Activated T-cell treated with anti-CD3 and anti-CD28 coated beads, Interleukin-2, amount 50 U/mL, for 72 hours (primary cell): ENCODE measurements around the gene TRIM75. TPM values are rescaled to one million over a fixed set of nuclear protein-coding genes. Genes with fewer than 3 reads are reported as not detected.
A peak's percentile ranks its signal among the peaks of the same experiment; 100 is the strongest.
"Not testable (repeated sequence)": the region's sequence is repeated elsewhere in the genome, so short reads cannot be mapped to it uniquely, and the experiment has no call there.

ENCODE experiments used
- ATAC-seq, 2 donors: fragments of 150-1000 bp; cut with Tn5 transposase; replicated peaks in 1 of 2; 2 replicates each; pipeline ENCODE4 v1.10.0; 2021; ENCODE audit warnings: moderate library complexity in 2 of 2, mild to moderate bottlenecking in 1 of 2
- DNase-seq, 2 donors: peaks; one replicate each; pipeline ENCODE4 v3.0.0; 2021 to 2022; ENCODE audit warnings: mixed read lengths in 1 of 2
- H3K27ac Mint-ChIP-seq: one replicate; pipeline ENCODE4 v1.8.0; 2022; ENCODE audit warnings: mild to moderate bottlenecking, moderate library complexity, mixed read lengths
- H3K27me3 Mint-ChIP-seq: one replicate; pipeline ENCODE4 v1.8.0; 2022; ENCODE audit warnings: low read depth, mixed read lengths
- H3K36me3 Mint-ChIP-seq, 2 donors: one replicate each; pipeline ENCODE4 v1.8.0; 2022; ENCODE audit warnings: mixed read lengths in 2 of 2, mild to moderate bottlenecking in 1 of 2; ENCODE audit not compliant: insufficient read depth in 2 of 2
- H3K4me1 Mint-ChIP-seq: one replicate; pipeline ENCODE4 v1.8.0; 2022; ENCODE audit warnings: low read depth, mixed read lengths
- H3K4me3 Mint-ChIP-seq, 2 donors: one replicate each; pipeline ENCODE4 v1.8.0; 2022; ENCODE audit warnings: mild to moderate bottlenecking in 2 of 2, mixed read lengths in 2 of 2, moderate library complexity in 2 of 2
- H3K9me3 Mint-ChIP-seq, 2 donors: one replicate each; pipeline ENCODE4 v1.8.0; 2022; ENCODE audit warnings: mixed read lengths in 2 of 2
- total RNA-seq, 2 donors: library from RNA; stranded (reverse); gene quantifications; one replicate each; pipeline ENCODE4 v1.2.3, GENCODE V29; 2022

Gene TRIM75
- not detected for total RNA-seq

DNA sequence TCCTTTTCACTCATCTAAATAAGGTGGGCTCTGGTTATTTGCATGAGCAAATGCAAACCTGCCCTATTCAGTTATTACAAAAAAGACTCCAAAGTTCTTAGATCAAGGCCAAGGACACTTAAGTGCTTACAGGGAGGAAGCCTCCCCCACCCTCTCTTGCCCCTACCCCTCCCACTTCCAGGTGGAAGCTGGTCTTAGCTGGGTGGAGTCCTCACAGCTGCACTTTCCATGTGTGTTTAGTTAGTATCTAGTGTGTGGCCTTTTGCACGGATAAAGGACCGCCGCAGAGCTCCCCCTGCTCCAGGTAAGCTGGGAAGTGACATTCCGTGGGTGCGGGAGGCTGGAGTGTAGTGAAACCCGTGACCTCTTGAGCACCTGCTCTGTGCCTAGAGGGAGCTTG is at the start of gene TRIM75:
Gene TRIM75 (plus strand): TSS at position 222 of the 400 bp plus-strand sequence. CDS start 5,282 bp downstream, outside the sequence.
- Mint-ChIP-seq H3K27me3 (no peaks in the 10 kb centered on the region), H3K4me1 (no peaks in the 10 kb centered on the region), H3K4me3 (no peak within 1 kb of the TSS), H3K27ac (no peak within 1 kb of the TSS), H3K36me3 (no peaks in the 10 kb centered on the region), H3K9me3 (no peaks in the 10 kb centered on the region)
- ATAC-seq (no peak), DNase-seq (no peak)

DNA sequence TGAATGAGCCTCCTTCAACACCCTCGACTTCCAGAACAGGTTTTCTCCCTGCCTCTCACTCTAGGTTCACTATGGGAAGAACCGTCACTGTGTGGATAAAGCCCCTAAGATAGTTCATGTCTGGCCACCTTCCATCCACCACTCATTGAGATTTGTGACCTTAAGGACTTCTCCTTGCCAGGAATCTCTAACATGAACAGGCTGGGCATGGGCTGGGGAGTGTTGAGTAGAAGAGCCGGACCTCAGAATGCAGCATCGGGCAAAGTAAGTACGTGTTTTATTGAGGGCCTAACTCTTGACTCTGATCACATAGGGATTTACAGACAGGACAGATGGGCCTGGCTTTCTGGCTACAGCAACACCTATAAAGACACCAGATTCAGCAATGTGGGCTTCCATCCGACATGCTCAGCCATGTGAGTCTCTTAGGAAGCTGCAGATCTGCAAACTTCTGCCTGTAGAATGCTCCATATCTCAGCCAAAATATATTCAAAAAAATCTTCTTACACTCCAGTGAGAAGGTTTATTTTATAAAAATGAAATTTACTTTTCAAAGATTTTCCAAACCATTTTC is 48.2 kb upstream of the TRIM75 start:
- no peak for DNase-seq
- peaks cover 36% of the 10 kb centered on the region for H3K27me3 Mint-ChIP-seq
- H3K36me3 Mint-ChIP-seq, result no peaks in the 10 kb centered on the region
- H3K27ac Mint-ChIP-seq, result no peak overlapping the region
- no peaks in the 10 kb centered on the region for H3K9me3 Mint-ChIP-seq
- H3K4me1 Mint-ChIP-seq, result peaks cover 13% of the 10 kb centered on the region
- no peak for ATAC-seq
- H3K4me3 Mint-ChIP-seq, result no peak overlapping the region

DNA sequence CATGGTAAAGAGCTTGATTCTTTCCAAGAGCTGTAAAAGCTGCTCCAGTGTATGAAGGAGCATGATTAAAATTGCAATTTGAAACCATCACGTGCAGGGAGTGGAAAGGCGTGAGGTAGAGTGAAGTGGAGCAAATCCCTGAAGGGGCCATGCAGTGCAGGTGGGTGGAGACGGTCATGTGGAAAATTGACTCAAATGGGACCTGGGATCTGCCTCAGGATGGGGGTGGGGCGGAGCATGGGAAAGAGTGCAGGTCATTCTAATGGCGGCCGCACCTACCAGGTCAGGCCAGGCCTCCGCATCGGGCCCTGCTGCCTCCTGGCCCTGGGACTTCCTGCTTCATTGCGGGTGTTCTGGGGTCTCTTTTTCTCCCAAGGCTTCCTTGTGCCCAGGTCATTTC is 47.2 kb upstream of the TRIM75 start:
- Mint-ChIP-seq H3K27ac (no peak overlapping the region), H3K27me3 (peaks cover 46% of the 10 kb centered on the region), H3K4me1 (peaks cover 13% of the 10 kb centered on the region), H3K36me3 (no peaks in the 10 kb centered on the region), H3K4me3 (no peak overlapping the region), H3K9me3 (no peaks in the 10 kb centered on the region)
- DNase-seq, result no peak
- ATAC-seq, result no peak

DNA sequence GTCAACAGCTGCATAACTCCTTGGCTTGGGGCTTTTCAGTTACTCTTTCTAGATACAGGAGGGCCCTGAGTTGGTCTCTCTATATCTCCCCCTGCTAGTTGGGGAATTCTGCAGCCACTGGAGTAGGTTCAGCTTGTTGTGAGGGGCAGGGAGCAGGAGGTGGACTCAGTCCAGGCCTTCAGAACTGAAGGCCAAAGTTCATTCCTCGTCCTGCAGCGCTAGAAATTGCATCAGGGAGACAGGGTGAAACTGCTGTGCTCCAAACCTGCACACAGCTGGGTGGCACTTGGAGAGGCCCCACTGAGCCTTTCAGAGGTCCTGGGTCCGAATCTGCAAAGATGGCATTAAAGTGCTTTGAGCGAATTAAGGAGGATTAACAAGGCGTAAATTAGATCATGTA is 46.8 kb upstream of the TRIM75 start:
- Mint-ChIP-seq H3K27me3 (peaks cover 50% of the 10 kb centered on the region), H3K4me1 (peaks cover 13% of the 10 kb centered on the region), H3K27ac (no peak overlapping the region), H3K4me3 (no peak overlapping the region), H3K9me3 (no peaks in the 10 kb centered on the region), H3K36me3 (no peaks in the 10 kb centered on the region)
- ATAC-seq (no peak), DNase-seq (no peak)

DNA sequence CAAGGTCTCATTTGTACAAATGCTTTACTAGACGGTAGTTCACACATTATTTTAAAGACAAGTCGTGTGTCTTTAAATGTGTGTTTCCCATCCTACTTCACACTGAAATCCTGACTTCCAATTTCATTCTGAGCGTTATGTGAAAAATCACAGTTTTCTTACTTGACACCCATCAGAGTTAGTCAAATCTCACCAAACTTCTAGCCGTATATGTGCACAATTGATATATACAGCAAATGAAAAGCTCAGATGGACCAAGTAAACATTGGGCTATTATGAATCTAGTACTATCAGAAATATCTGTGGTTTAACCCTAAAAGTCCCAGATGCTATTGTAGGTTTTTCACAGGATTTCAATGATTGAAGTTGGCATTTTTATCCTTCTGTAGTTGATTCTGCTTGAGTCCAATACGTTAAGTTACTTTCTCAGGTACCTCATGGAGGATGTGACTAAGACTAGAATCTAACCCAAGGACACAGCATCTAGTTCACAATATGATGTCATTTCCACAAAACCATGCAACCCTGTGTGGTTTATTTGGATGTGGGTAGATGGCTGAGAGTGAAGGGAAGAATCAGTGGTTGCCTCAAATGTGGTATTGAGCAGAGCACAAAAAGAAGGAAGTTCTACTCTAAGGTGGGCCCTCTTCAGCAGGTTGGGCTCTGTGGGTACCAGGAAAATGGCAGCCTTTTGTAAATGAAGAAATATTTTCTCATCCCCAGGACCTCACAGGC is 44.0 kb upstream of the TRIM75 start:
- peaks cover 13% of the 10 kb centered on the region for H3K4me1 Mint-ChIP-seq
- H3K27me3 Mint-ChIP-seq, result peaks cover 46% of the 10 kb centered on the region
- no peaks in the 10 kb centered on the region for H3K9me3 Mint-ChIP-seq
- DNase-seq, result peak; percentile 63 to 65
- ATAC-seq, result peak; percentile 97 to 98
- peak overlapping the region in 1 of 2 donors; percentile 36 for H3K4me3 Mint-ChIP-seq
- no peak overlapping the region for H3K27ac Mint-ChIP-seq
- no peaks in the 10 kb centered on the region for H3K36me3 Mint-ChIP-seq

DNA sequence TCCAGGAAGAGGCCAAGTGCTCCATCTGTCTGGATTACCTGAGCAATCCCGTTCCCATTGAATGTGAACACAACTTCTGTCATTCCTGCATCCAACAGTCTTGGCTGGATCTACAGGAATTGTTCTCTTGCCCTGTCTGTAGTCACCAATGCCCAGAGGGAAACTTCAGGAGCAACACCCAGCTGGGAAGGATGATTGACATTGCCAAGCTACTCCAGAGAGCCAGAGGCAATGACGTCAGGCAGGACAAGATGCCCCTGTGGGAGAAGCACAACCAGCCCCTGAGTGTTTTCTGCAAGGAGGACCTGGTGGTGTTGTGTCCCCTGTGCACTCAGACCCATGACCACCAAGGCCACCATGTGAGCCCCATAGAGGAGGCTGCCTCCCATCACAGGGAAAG is 43.2 kb upstream of the TRIM75 start:
- ATAC-seq (no peak), DNase-seq (no peak)
- no peak overlapping the region for H3K4me3 Mint-ChIP-seq
- H3K27me3 Mint-ChIP-seq, result peaks cover 42% of the 10 kb centered on the region
- no peaks in the 10 kb centered on the region for H3K36me3 Mint-ChIP-seq
- H3K4me1 Mint-ChIP-seq, result peaks cover 13% of the 10 kb centered on the region
- H3K9me3 Mint-ChIP-seq, result no peaks in the 10 kb centered on the region
- H3K27ac Mint-ChIP-seq, result no peak overlapping the region

DNA sequence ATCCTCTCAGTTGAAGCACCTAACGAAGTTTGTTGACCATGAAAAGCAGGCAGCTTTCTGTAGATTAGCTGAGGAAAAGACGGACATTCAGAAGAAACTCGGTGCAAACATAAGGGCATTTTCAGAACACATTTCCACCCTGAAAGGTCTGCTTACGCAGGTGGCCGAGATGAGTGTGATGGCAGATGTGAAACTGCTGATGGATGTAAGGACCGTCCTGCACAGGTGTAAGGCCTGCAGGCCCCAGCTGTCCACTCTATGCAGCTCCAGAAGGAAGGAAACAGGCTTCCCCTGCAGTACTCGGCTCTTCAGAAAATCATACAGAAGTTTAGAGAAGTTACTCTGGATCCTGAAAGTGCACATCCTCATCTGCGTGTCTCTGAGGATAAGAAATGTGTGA is 42.7 kb upstream of the TRIM75 start:
- H3K27me3 Mint-ChIP-seq, result peaks cover 39% of the 10 kb centered on the region
- no peaks in the 10 kb centered on the region for H3K9me3 Mint-ChIP-seq
- H3K4me1 Mint-ChIP-seq, result peaks cover 13% of the 10 kb centered on the region
- H3K4me3 Mint-ChIP-seq, result no peak overlapping the region
- no peak overlapping the region for H3K27ac Mint-ChIP-seq
- no peak for ATAC-seq
- H3K36me3 Mint-ChIP-seq, result no peaks in the 10 kb centered on the region
- DNase-seq, result no peak

DNA sequence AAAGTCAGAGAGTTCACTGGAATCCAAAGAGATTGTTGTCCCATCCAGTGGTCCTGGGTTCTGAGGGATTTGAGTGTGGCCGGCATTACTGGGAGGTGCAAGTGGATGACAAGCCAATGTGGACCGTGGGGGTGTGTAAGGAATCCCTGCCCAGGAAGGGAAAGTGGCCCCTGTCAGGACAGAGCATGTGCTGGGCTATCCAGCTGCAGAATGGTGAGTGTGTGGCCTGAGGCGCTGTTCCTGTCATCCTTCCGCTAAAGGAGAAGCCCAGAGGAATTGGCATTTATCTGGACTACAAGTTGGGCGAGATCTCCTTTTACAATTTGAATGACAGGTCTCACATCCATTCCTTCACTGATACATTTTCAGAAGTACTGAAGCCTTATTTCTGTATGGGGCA is 42.3 kb upstream of the TRIM75 start:
- no peak overlapping the region for H3K4me3 Mint-ChIP-seq
- no peaks in the 10 kb centered on the region for H3K9me3 Mint-ChIP-seq
- no peak for ATAC-seq
- H3K27me3 Mint-ChIP-seq, result peaks cover 39% of the 10 kb centered on the region
- DNase-seq, result no peak
- H3K27ac Mint-ChIP-seq, result no peak overlapping the region
- H3K4me1 Mint-ChIP-seq, result peaks cover 13% of the 10 kb centered on the region
- H3K36me3 Mint-ChIP-seq, result no peaks in the 10 kb centered on the region

DNA sequence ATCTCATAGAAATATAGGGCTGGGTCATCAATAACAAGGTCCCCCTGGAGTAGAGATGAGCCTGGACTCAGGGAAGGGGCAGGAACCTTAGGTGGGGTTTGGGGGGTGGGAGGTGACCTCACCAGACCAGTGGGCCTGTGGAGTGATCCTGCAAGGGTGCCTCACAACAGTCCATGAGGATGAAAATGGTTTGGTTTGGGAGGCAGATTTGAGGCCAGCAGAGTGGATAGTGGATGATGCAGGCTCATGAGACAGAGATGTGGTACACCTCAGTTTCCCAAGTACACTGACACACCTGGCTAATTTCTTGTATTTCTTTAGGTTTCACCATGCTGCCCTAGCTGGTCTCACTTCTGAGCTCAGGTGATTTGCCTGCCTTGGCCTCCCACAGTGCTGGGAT is 40.0 kb upstream of the TRIM75 start:
- no peaks in the 10 kb centered on the region for H3K36me3 Mint-ChIP-seq
- ATAC-seq, result no peak
- no peak overlapping the region for H3K27ac Mint-ChIP-seq
- peaks cover 31% of the 10 kb centered on the region for H3K27me3 Mint-ChIP-seq
- DNase-seq, result no peak
- no peaks in the 10 kb centered on the region for H3K9me3 Mint-ChIP-seq
- H3K4me3 Mint-ChIP-seq, result no peak overlapping the region
- peaks cover 13% of the 10 kb centered on the region for H3K4me1 Mint-ChIP-seq

DNA sequence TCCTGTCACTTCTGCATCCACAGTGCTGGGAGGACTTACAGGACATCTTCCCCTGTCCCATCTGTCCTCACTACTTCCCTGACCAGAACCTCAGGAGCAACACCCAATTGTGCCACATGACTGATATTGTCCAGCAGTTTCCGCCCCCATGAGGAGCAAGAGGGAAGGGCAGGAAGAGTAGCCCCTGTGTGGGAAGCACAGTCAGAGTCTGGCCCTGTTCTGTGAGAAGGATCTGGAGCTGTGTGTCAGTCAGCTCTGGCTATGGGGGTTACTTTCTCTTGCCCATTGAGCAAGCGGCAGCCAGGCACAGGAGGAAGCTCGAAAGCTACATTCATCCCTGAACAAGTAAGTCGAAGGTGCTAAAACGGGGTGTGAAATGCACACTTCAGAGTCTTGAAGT is 36.7 kb upstream of the TRIM75 start:
- Mint-ChIP-seq H3K27me3 (peaks cover 10% of the 10 kb centered on the region), H3K36me3 (no peaks in the 10 kb centered on the region), H3K27ac (no peak overlapping the region), H3K9me3 (no peaks in the 10 kb centered on the region), H3K4me3 (no peak overlapping the region), H3K4me1 (no peaks in the 10 kb centered on the region)
- no peak for DNase-seq
- ATAC-seq, result peak; percentile 20 to 44

DNA sequence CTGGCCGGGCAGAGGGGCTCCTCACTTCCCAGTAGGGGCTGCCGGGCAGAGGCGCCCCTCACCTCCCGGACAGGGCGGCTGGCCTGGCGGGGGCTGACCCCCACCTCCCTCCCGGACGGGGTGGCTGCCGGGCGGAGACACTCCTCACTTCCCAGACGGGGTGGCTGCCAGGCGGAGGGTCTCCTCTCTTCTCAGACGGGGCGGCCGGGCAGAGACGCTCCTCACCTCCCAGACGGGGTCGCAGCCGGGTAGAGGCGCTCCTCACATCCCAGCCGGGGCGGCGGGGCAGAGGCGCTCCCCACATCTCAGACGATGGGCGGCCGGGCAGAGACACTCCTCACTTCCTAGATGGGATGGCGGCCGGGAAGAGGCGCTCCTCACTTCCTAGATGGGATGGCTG is 33.7 kb upstream of the TRIM75 start:
- H3K4me1 Mint-ChIP-seq, ATAC-seq, DNase-seq, H3K36me3 Mint-ChIP-seq, H3K27ac Mint-ChIP-seq, H3K9me3 Mint-ChIP-seq, H3K27me3 Mint-ChIP-seq, H3K4me3 Mint-ChIP-seq: not testable (repeated sequence)

DNA sequence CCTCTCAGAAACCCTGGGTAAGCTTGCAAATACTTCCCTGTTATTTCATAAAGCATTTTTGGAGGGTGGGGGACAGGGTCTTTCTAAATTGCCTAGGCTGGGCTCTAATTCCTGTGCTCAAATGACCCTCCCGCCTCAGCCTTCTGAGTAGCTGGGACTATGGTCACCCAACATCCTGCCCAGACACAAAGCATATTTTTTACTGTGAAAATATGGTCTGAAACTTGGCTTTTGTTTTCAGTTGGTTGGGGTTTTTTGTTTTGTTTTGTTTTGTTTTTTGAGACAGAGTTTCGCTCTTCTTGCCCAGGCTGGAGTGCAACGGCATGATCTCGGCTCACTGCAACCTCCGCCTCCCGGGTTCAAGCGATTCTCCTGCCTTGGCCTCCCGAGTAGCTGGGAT is 27.9 kb upstream of the TRIM75 start:
- H3K27me3 Mint-ChIP-seq, H3K36me3 Mint-ChIP-seq, ATAC-seq, H3K4me1 Mint-ChIP-seq, H3K9me3 Mint-ChIP-seq, DNase-seq, H3K4me3 Mint-ChIP-seq, H3K27ac Mint-ChIP-seq: not testable (repeated sequence)

DNA sequence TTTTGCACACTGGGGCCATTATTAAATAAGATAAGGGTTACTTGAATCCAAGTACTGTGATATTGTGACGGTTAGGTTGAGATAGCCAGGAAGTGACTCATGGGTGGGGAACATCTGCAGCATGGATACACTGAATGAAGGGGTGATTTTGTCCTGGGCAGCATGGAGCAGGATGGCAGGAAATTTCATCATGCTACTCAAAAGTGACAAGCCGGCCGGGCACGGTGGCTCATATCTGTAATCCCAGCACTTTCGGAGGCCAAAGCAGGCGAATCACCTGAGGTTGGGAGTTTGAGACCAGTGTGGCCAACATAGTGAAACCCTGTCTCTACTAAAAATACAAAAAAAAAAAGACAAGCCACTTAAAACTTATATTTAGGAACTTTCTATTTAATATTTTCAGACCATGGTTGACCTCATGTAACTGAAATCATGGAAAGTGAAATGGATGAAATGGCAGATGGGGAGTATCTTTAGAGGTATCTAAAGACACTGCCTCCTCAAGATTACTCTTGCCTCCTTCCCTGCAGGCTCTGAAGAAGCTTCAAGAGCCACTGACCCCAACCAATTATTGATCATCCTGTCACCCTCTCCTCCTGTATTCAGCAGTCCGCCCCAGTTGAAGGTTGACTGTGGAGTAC is 25.8 kb upstream of the TRIM75 start:
- H3K4me3 Mint-ChIP-seq, result no peak overlapping the region
- H3K27ac Mint-ChIP-seq, result no peak overlapping the region
- H3K36me3 Mint-ChIP-seq, result no peaks in the 10 kb centered on the region
- no peak for ATAC-seq
- DNase-seq, result no peak
- no peaks in the 10 kb centered on the region for H3K4me1 Mint-ChIP-seq
- peaks cover 8% of the 10 kb centered on the region for H3K27me3 Mint-ChIP-seq
- H3K9me3 Mint-ChIP-seq, result no peaks in the 10 kb centered on the region
